ENCODE results near the gene ARL6. TPM values are rescaled to one million over a fixed set of nuclear protein-coding genes. Genes with fewer than 3 reads are reported as not detected.

Gene ARL6
- total and polyA plus RNA-seq, 2 donors (not counting 3 experiments of a cell fraction or from before 2014, with no cell fraction given) = 3.6 to 5.8 TPM

DNA sequence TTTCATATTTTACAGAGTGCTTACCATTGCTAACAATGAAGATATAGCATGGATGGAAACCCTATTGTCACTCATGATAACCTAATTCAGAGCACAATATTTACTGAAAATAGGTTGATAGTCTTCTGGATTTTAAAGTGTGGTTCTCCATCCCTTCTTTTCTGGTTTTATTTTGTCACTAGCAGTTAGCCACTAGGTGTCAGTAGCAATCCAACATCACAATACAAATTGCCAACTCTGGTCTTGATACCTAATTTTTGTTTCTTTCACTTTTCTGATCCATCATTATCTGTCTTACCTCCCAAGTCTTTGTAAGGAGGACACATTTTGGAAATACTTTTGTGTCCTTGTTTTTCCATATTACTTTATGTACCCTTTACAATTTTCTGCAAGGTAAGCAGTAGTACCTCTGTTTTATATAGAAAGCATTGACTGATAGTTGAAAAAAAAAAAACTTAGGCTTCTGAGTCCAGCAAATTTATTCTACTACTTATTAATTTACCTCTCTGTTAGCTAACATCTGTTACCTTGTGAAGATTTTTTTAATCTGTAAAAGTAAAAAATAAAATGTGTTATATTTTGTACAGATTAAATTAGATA lies 29.0 kb downstream of the ARL6 start:
- Histone ChIP-seq H3K9ac (replicated peaks; ENCODE audit: extremely low read depth, insufficient read depth, low read length) (no peak overlapping the region), H2AFZ (ENCODE audit: low read depth, low read length) (no peak overlapping the region), H3K4me1 (ENCODE audit: control insufficient read depth, extremely low read depth, insufficient read depth, low read length) (no peaks in the 10 kb centered on the region), H3K79me2 (ENCODE audit: control insufficient read depth, insufficient read depth, low read length) (no peaks in the 10 kb centered on the region), H3K36me3 (ENCODE audit: control insufficient read depth in 2 of 2, extremely low read depth in 1 of 2, insufficient read depth in 2 of 2, low read length in 2 of 2) (no peaks in the 10 kb centered on the region), H3K27ac (ENCODE audit: insufficient read depth, low read depth, low read length) (no peak overlapping the region), H3K4me2 (ENCODE audit: insufficient read depth, low read length) (no peak overlapping the region), H3K9me3 (replicated peaks; ENCODE audit: control insufficient read depth, insufficient read depth, low read length) (no peaks in the 10 kb centered on the region), H3K27me3 (ENCODE audit: control insufficient read depth in 2 of 2, insufficient read depth in 2 of 2, low read length in 2 of 2) (no peaks in the 10 kb centered on the region), H4K20me1 (replicated peaks; ENCODE audit: control insufficient read depth, extremely low read depth, insufficient read depth, low read length) (no peaks in the 10 kb centered on the region), H3K9me1 (replicated peaks; ENCODE audit: control insufficient read depth, extremely low read depth, insufficient read depth, low read length) (no peaks in the 10 kb centered on the region), H3K4me3 (replicated peaks in 1 of 3; ENCODE audit: insufficient read depth in 1 of 3, low read depth in 1 of 3, low read length in 3 of 3) (no peak overlapping the region)
- FAIRE-seq (peak; percentile 65), DNase-seq (ENCODE audit: low read depth, low spot score) (peak; percentile 65)
- ChIA-PET POLR2A (no interaction called here), CTCF (interaction anchor here (6.2 kb wide), 1 partner anchor 230 kb away, joined by 138 read pairs; no protein-coding TSS in a partner anchor)
- intact Hi-C loops (cut with micrococcal nuclease) = loop anchor here (1.0 kb wide), 3 partner anchors 29 to 230 kb away; partner anchors contain the start of gene CRYBG3
- dilution Hi-C loops (cut with MboI; ENCODE audit: extremely low pct_ligation_motif_present, low sequenced_read_pairs) = no loop called here
- no TSS peak for BruUV-seq (replicated peaks)
- no peak for TF ChIP-seq MYC (IDR thresholded peaks at IDR 0.05; ENCODE audit: low read depth, low read length)
- no peak for TF ChIP-seq JUN (IDR thresholded peaks at IDR 0.05; ENCODE audit: borderline replicate concordance, insufficient read depth, insufficient read length, low read depth)
- TF ChIP-seq, protein P1, sequence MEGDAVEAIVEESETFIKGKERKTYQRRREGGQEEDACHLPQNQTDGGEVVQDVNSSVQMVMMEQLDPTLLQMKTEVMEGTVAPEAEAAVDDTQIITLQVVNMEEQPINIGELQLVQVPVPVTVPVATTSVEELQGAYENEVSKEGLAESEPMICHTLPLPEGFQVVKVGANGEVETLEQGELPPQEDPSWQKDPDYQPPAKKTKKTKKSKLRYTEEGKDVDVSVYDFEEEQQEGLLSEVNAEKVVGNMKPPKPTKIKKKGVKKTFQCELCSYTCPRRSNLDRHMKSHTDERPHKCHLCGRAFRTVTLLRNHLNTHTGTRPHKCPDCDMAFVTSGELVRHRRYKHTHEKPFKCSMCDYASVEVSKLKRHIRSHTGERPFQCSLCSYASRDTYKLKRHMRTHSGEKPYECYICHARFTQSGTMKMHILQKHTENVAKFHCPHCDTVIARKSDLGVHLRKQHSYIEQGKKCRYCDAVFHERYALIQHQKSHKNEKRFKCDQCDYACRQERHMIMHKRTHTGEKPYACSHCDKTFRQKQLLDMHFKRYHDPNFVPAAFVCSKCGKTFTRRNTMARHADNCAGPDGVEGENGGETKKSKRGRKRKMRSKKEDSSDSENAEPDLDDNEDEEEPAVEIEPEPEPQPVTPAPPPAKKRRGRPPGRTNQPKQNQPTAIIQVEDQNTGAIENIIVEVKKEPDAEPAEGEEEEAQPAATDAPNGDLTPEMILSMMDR (IDR thresholded peaks at IDR 0.05; ENCODE audit: extremely low read depth in 1 of 2, insufficient read depth in 1 of 2, low read depth in 1 of 2, low read length in 2 of 2) = peak; percentile 53 to 64
- TF ChIP-seq GATA2 (IDR thresholded peaks at IDR 0.05; ENCODE audit: insufficient read depth, insufficient read length, low read depth, low read length) = no peak
- no peak for TF ChIP-seq EZH2 (IDR thresholded peaks at IDR 0.05; ENCODE audit: borderline replicate concordance, low read depth, low read length, severe bottlenecking)

All from endothelial cell of umbilical vein (primary cell).